Colonic mucosa (tissue), 4 donors: ENCODE results near the gene FAM120A. TPM values are rescaled to one million over a fixed set of nuclear protein-coding genes. Genes with fewer than 3 reads are reported as not detected.

Source experiments
- DNase-seq: peaks from one replicate; pipeline ENCODE4 v3.0.0-alpha.2; 2020
- H3K27ac ChIP-seq: fragments of 200-600 bp; one replicate; pipeline ENCODE4 v1.8.0; 2021
- H3K27me3 ChIP-seq: fragments of 200-600 bp; one replicate; pipeline ENCODE4 v1.8.0; 2021
- H3K36me3 ChIP-seq: fragments of 200-600 bp; one replicate; pipeline ENCODE4 v1.8.0; 2021
- H3K4me1 ChIP-seq: fragments of 200-600 bp; one replicate; pipeline ENCODE4 v1.8.0; 2021; ENCODE audit warnings: mild to moderate bottlenecking
- H3K4me3 ChIP-seq: fragments of 200-600 bp; one replicate; pipeline ENCODE4 v1.8.0; 2021
- H3K9ac ChIP-seq, 2 donors: one replicate each; pipeline ENCODE4 v1.7.0; 2013; ENCODE audit warnings: control low read depth in 2 of 2, low read depth in 2 of 2, low read length in 2 of 2
- H3K9me3 ChIP-seq: fragments of 200-600 bp; one replicate; pipeline ENCODE4 v1.8.0; 2021
- CTCF ChIP-seq: fragments of 200-600 bp; IDR thresholded peaks from one replicate; pipeline ENCODE4 v1.8.0; 2022; ENCODE audit warnings: antibody characterized with exemption, mild to moderate bottlenecking
- intact Hi-C: fragments of 100-400 bp; cut with DNase I; formaldehyde crosslinking; loops from one replicate; pipeline ENCODE4 v1.14.1; 2022
- total RNA-seq, 2 donors: library from RNA; stranded (reverse); fragmentation: NEBNext Ultra II Directional in 1 of 2; extraction: Animal tissue kit (Norgen Biotek cat#: 25700) in 1 of 2; gene quantifications; one replicate each; pipeline ENCODE4 v1.2.1, GENCODE V29; 2021
- donor health status: healthy.
- donor health status: DM: no; HTN: no; CAD: no.
- donor health status: DM: no; HTN: no; CAD: no.

Gene FAM120A
- total RNA-seq, 2 donors from 2014 or later = 246 to 264 TPM

DNA sequence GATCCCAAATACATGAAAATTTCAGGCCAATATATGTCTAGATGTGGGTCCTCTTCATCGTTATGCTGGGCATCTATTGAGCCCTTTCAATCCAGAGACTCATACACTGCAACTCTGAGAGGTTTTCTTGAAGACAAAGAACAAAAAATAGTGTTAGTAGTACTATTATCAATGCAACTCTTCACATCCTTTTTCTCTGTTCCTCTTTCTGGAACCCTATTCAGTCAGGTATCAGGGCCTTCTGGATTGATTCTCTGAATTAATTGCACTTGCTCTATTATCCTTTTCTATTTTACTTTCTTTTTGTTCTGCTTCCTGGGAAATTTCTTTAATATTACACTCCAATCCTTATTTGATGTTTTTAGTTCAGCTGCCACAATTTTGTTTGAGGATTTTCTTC, 18.5 kb upstream of the FAM120A start:
- no peak for TF ChIP-seq CTCF
- Histone ChIP-seq H3K27ac (no peak overlapping the region), H3K9ac (no peak overlapping the region), H3K4me1 (no peaks in the 10 kb centered on the region), H3K9me3 (no peaks in the 10 kb centered on the region), H3K4me3 (no peak overlapping the region), H3K27me3 (no peaks in the 10 kb centered on the region), H3K36me3 (no peaks in the 10 kb centered on the region)
- intact Hi-C loops = no loop called here
- DNase-seq = no peak

- no peak for DNase-seq
- H3K4me1 ChIP-seq = no peaks in the 10 kb centered on the region
- no peak overlapping the region for H3K4me3 ChIP-seq
- TF ChIP-seq CTCF = no peak
- no peaks in the 10 kb centered on the region for H3K36me3 ChIP-seq
- H3K9me3 ChIP-seq = no peaks in the 10 kb centered on the region
- intact Hi-C loops = no loop called here
- no peaks in the 10 kb centered on the region for H3K27me3 ChIP-seq
- H3K9ac ChIP-seq = no peak overlapping the region
- no peak overlapping the region for H3K27ac ChIP-seq
Measured at GRCh38 chr9:93434056-93434455, 17.4 kb upstream of the FAM120A start.

- Histone ChIP-seq H3K9me3 (no peaks in the 10 kb centered on the region), H3K9ac (no peak overlapping the region), H3K27me3 (no peaks in the 10 kb centered on the region), H3K4me1 (no peaks in the 10 kb centered on the region), H3K36me3 (no peaks in the 10 kb centered on the region), H3K4me3 (no peak overlapping the region), H3K27ac (no peak overlapping the region)
- no peak for TF ChIP-seq CTCF
- no peak for DNase-seq
- intact Hi-C loops = no loop called here
Measured at GRCh38 chr9:93435386-93435785, 16.1 kb upstream of the FAM120A start.

DNA sequence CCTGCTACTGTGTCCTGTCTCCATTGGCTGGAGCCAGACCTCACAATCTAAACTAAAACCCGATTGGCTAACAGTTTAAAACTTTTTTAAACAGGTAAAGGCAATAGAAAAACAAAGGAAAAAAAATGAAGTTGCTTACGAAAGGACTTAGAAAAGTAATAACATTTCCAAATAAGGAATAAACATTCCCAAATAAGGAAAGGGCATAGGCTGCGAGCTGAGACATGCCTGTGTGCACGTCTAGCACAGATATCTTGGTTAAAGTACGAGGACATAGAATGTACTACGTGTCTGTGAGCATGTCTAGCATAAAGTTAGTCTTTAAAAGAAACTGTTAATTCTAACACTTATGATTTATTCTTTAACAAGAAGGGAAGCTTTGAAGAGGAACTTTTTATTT, 15.3 kb upstream of the FAM120A start:
- H3K27ac ChIP-seq = no peak overlapping the region
- TF ChIP-seq CTCF = no peak
- H3K4me1 ChIP-seq = no peaks in the 10 kb centered on the region
- no peak overlapping the region for H3K9ac ChIP-seq
- DNase-seq = no peak
- no peaks in the 10 kb centered on the region for H3K9me3 ChIP-seq
- H3K36me3 ChIP-seq = no peaks in the 10 kb centered on the region
- H3K4me3 ChIP-seq = no peak overlapping the region
- intact Hi-C loops = no loop called here
- no peaks in the 10 kb centered on the region for H3K27me3 ChIP-seq

DNA sequence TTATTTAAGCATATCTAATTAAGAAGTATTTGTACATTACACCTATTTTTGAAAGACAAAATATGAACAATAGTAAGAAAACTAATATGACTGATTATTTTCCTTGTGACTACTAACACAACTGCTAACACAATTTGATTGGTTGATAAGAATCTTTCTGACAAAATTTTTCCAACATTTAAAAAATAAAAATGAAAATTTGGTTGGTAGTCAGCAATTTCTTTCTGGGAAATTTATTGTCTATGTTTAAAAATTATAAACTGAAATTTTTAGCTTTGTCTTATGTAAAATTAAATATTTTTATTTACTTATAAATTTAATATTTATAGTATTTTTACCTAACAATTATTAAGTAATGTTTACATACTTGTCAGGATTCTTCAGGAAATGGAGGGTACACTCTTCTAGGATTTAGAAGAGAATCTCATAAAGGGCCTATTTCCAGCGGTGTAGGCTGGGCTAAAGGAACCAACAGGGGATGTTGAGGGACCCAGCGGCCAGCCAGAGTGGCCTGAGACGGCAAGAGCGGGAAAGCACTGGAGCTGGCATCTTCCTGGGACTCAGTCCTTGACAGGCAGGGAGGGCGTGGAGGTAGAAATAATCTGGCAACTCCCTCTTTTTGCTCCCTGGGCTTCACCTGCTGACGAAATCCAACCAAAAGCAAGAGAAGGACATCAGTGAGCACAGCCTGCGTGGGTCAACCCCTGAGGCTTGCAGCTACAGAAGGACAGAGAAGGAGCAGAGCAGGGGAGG, 14.7 kb upstream of the FAM120A start:
- Histone ChIP-seq H3K9me3 (no peaks in the 10 kb centered on the region), H3K36me3 (no peaks in the 10 kb centered on the region), H3K4me3 (no peak overlapping the region), H3K9ac (no peak overlapping the region), H3K27me3 (no peaks in the 10 kb centered on the region), H3K27ac (no peak overlapping the region), H3K4me1 (no peaks in the 10 kb centered on the region)
- no peak for TF ChIP-seq CTCF
- no peak for DNase-seq
- intact Hi-C loops = no loop called here
